Breast epithelium (tissue), 3 donors: Measurements from ENCODE around the gene ACAD11.

Experiments
- CTCF ChIP-seq, 3 donors: fragments of 450-650 bp; IDR thresholded peaks; one replicate each; pipeline ENCODE4 v1.5.1; 2016 to 2017; ENCODE audit warnings: antibody characterized with exemption in 3 of 3, mild to moderate bottlenecking in 3 of 3, moderate library complexity in 3 of 3
- POLR2A ChIP-seq: fragments of 450-650 bp; IDR thresholded peaks from one replicate; pipeline ENCODE4 v1.6.1; 2016; ENCODE audit warnings: antibody characterized with exemption, mild to moderate bottlenecking, moderate library complexity

- TF ChIP-seq POLR2A: no peak
- no peak for TF ChIP-seq CTCF (IDR thresholded peaks at IDR 0.05)
Measured at GRCh38 chr3:132606085-132606484, 53.5 kb downstream of the ACAD11 start.
